ENCODE measurements around the gene CRX.
A peak's percentile ranks its signal among the peaks of the same experiment; 100 is the strongest.

GRCh38 chr19:47863514-47863936 lies 41.8 kb downstream of the CRX start:
- TF ChIP-seq, protein P1, sequence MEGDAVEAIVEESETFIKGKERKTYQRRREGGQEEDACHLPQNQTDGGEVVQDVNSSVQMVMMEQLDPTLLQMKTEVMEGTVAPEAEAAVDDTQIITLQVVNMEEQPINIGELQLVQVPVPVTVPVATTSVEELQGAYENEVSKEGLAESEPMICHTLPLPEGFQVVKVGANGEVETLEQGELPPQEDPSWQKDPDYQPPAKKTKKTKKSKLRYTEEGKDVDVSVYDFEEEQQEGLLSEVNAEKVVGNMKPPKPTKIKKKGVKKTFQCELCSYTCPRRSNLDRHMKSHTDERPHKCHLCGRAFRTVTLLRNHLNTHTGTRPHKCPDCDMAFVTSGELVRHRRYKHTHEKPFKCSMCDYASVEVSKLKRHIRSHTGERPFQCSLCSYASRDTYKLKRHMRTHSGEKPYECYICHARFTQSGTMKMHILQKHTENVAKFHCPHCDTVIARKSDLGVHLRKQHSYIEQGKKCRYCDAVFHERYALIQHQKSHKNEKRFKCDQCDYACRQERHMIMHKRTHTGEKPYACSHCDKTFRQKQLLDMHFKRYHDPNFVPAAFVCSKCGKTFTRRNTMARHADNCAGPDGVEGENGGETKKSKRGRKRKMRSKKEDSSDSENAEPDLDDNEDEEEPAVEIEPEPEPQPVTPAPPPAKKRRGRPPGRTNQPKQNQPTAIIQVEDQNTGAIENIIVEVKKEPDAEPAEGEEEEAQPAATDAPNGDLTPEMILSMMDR (IDR thresholded peaks at IDR 0.05; ENCODE audit: low read length): peak; percentile 95
- no peak for TF ChIP-seq EZH2 (optimal IDR thresholded peaks at IDR 0.05; ENCODE audit: low read depth, low read length)
